PFSK-1 (cell line): ENCODE results near the gene CDK19.

Experiments used
- POLR2AphosphoS5 ChIP-seq: IDR thresholded peaks from 2 replicates; pipeline ENCODE4 v1.6.1; 2012; ENCODE audit warnings: low read depth, mild to moderate bottlenecking, control low read depth, low read length, moderate library complexity
- SIN3A ChIP-seq: IDR thresholded peaks from 2 replicates; pipeline ENCODE4 v1.6.1; 2012; ENCODE audit warnings: mild to moderate bottlenecking, low read length, moderate library complexity, borderline replicate concordance; ENCODE audit not compliant: insufficient read depth
- TAF1 ChIP-seq: IDR thresholded peaks from 2 replicates; pipeline ENCODE4 v1.6.1; 2012; ENCODE audit warnings: low read length, control low read depth, borderline replicate concordance; ENCODE audit not compliant: insufficient read depth
- TF ChIP-seq, protein P1 (sequence below), 2 experiments: IDR thresholded peaks; 2 replicates each; pipeline versions ENCODE4 v1.6.1 to v1.8.0; 2011 to 2012; ENCODE audit warnings: low read depth in 2 of 2, low read length in 2 of 2, control low read depth in 1 of 2, inconsistent platforms in 1 of 2, mild to moderate bottlenecking in 1 of 2, moderate library complexity in 1 of 2; ENCODE audit not compliant: insufficient read depth in 1 of 2

DNA sequence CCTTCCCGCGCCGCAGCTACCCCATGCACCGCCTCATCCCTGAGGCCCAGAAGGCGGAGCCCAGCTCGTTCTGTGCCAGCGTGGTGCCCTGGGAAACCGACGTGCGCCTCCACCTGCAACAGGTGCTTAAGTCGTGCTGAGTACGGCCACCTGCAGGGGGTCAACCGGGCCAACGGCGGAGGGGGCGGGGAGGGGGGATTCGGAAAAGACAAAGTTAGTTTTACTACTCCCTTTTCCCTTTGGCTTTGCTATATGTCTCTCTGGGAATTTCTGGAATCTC lies 168.9 kb downstream of the CDK19 start:
- TF ChIP-seq TAF1, result no peak
- no peak for TF ChIP-seq POLR2AphosphoS5
- TF ChIP-seq, protein P1, sequence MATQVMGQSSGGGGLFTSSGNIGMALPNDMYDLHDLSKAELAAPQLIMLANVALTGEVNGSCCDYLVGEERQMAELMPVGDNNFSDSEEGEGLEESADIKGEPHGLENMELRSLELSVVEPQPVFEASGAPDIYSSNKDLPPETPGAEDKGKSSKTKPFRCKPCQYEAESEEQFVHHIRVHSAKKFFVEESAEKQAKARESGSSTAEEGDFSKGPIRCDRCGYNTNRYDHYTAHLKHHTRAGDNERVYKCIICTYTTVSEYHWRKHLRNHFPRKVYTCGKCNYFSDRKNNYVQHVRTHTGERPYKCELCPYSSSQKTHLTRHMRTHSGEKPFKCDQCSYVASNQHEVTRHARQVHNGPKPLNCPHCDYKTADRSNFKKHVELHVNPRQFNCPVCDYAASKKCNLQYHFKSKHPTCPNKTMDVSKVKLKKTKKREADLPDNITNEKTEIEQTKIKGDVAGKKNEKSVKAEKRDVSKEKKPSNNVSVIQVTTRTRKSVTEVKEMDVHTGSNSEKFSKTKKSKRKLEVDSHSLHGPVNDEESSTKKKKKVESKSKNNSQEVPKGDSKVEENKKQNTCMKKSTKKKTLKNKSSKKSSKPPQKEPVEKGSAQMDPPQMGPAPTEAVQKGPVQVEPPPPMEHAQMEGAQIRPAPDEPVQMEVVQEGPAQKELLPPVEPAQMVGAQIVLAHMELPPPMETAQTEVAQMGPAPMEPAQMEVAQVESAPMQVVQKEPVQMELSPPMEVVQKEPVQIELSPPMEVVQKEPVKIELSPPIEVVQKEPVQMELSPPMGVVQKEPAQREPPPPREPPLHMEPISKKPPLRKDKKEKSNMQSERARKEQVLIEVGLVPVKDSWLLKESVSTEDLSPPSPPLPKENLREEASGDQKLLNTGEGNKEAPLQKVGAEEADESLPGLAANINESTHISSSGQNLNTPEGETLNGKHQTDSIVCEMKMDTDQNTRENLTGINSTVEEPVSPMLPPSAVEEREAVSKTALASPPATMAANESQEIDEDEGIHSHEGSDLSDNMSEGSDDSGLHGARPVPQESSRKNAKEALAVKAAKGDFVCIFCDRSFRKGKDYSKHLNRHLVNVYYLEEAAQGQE (IDR thresholded peaks at IDR 0.05; ENCODE audit: insufficient read depth in 1 of 2, low read depth in 2 of 2, low read length in 2 of 2), result no peak
- no peak for TF ChIP-seq SIN3A
